Pancreas (tissue), 10 donors: ENCODE results near the gene RIMS3. TPM values are rescaled to one million over a fixed set of nuclear protein-coding genes. Genes with fewer than 3 reads are reported as not detected.

Experiments
- ATAC-seq, 4 donors: fragments of 200-7000 bp; cut with Tn5 transposase; one replicate each; pipeline versions ENCODE4 v1.8.0 to v1.9.1; 2020; ENCODE audit warnings: mild to moderate bottlenecking in 4 of 4, moderate library complexity in 4 of 4
- DNase-seq, 6 donors: peaks; one replicate each; pipeline ENCODE4 v3.0.0-alpha.2; 2020
- FAIRE-seq: peaks from 2 replicates; lab custom pipeline; 2012; peaks lifted over from hg19 to GRCh38; lab: Jason Lieb, UNC
- H3K27ac ChIP-seq, 4 donors: fragments of 200-600 bp; sonication (generic); 1 replicate in 3 of 4; 2 replicates in 1 of 4; pipeline versions ENCODE4 v1.5.0 to v1.8.0; 2020
- H3K27me3 ChIP-seq, 4 donors: fragments of 200-600 bp; one replicate each; pipeline ENCODE4 v1.8.0; 2021
- H3K36me3 ChIP-seq, 3 donors: fragments of 200-600 bp; sonication (generic) in 1 of 3; one replicate each; pipeline versions ENCODE4 v1.5.0 to v1.8.0; 2020 to 2021
- H3K4me1 ChIP-seq, 3 donors: fragments of 200-600 bp; one replicate each; pipeline ENCODE4 v1.8.0; 2021
- H3K4me3 ChIP-seq, 4 donors: fragments of 200-600 bp; sonication (generic) in 2 of 4; one replicate each; pipeline versions ENCODE4 v1.5.0 to v1.8.0; 2020 to 2021
- H3K9me3 ChIP-seq, 4 donors: fragments of 200-600 bp; one replicate each; pipeline ENCODE4 v1.8.0; 2021
- CTCF ChIP-seq, 4 donors: fragments of 200-600 bp; sonication (generic) in 3 of 4; IDR thresholded peaks; one replicate each; pipeline versions ENCODE4 v1.5.0 to v1.8.0; 2021; ENCODE audit warnings: antibody characterized with exemption in 4 of 4
- WGBS, 2 donors: extraction: QIAGEN DNeasy Blood & Tissue Kit; methylation state at CpG; one replicate each; pipeline ENCODE4 v1.1.7; 2013; 5-methylcytosine and 5-hydroxymethylcytosine counted together
- intact Hi-C, 3 donors: fragments of 100-400 bp; cut with DNase I; formaldehyde crosslinking; loops; one replicate each; pipeline versions ENCODE4 v1.11.1 to v1.14.2; 2022
- polyA plus RNA-seq, 2 donors: library from polyadenylated mRNA; stranded (reverse); fragments of 200-250 nt; gene quantifications; one replicate each; pipeline ENCODE4 v1.2.3, GENCODE V29; 2013
- total RNA-seq, 6 donors: library from RNA; stranded (reverse); fragmentation: NEBNext Ultra II Directional in 4 of 6; extraction: Animal tissue kit (Norgen Biotek cat#: 25700) in 4 of 6; gene quantifications; one replicate each; pipeline versions ENCODE4 v1.2.1 to v1.2.4, GENCODE V29; 2021 to 2023
- donor health status: healthy with polysubstance abuse.
- donor health status: DM: no; HTN: no; CAD: no; lungs with moderate emphysema.
- donor health status: DM: no; HTN: no; CAD: no.
- donor health status: control.
- donor health status: control.
- donor health status: Bipolar disorder and iron deficiency.
- donor health status: DM: yes; HTN: yes; CAD: no.
- donor health status: DM: no; HTN: no; CAD: no.
- donor health status: DM: no; HTN: no; CAD: no.
- donor health status: DM: yes; HTN: yes; CAD: no.

The RIMS3 gene
- total and polyA plus RNA-seq, 8 donors, result 0.49 to 2.7 (median 0.66) TPM

GRCh38 chr1:40699787-40700186 is 34.3 kb upstream of the RIMS3 start:
- DNase-seq (no peak), FAIRE-seq (no peak), ATAC-seq (no peak)
- Histone ChIP-seq H3K27ac (no peak overlapping the region), H3K4me1 (peaks cover 16 to 21% (median 17%) of the 10 kb centered on the region in 3 donors), H3K36me3 (no peaks in the 10 kb centered on the region), H3K9me3 (no peaks in the 10 kb centered on the region), H3K27me3 (no peaks in the 10 kb centered on the region), H3K4me3 (no peak overlapping the region)
- intact Hi-C loops, result no loop called here
- WGBS, 2 donors, result 86 to 91% methylated on average over 6 of the region's 6 CpGs
- no peak for TF ChIP-seq CTCF (IDR thresholded peaks at IDR 0.05)

GRCh38 chr1:40697436-40697835 is 32.0 kb upstream of the RIMS3 start:
- no peaks in the 10 kb centered on the region for H3K27me3 ChIP-seq
- DNase-seq (no peak), ATAC-seq (no peak), FAIRE-seq (no peak)
- no peak for TF ChIP-seq CTCF (IDR thresholded peaks at IDR 0.05)
- no peak overlapping the region for H3K27ac ChIP-seq
- WGBS, 2 donors, result 69 to 72% methylated on average over 5 of the region's 5 CpGs
- no peaks in the 10 kb centered on the region for H3K36me3 ChIP-seq
- peaks cover 22 to 25% (median 24%) of the 10 kb centered on the region in 3 donors for H3K4me1 ChIP-seq
- H3K9me3 ChIP-seq, result no peaks in the 10 kb centered on the region
- intact Hi-C loops, result no loop called here
- no peak overlapping the region for H3K4me3 ChIP-seq

- H3K4me1 ChIP-seq, result peaks cover 23 to 25% (median 24%) of the 10 kb centered on the region in 3 donors
- DNase-seq, result no peak
- no peak for ATAC-seq
- intact Hi-C loops, result no loop called here
- TF ChIP-seq CTCF (IDR thresholded peaks at IDR 0.05), result no peak
- H3K36me3 ChIP-seq, result no peaks in the 10 kb centered on the region
- no peaks in the 10 kb centered on the region for H3K9me3 ChIP-seq
- FAIRE-seq, result no peak
- H3K4me3 ChIP-seq, result no peak overlapping the region
- peak overlapping the region in 1 of 4 donors; percentile 4 for H3K27ac ChIP-seq
- H3K27me3 ChIP-seq, result no peaks in the 10 kb centered on the region
- WGBS, 2 donors, result 62 to 66% methylated on average over 4 of the region's 4 CpGs
Measured at GRCh38 chr1:40696294-40696693, 30.8 kb upstream of the RIMS3 start.

- ATAC-seq, result no peak
- H3K4me3 ChIP-seq, result no peak overlapping the region
- no peak overlapping the region for H3K27ac ChIP-seq
- no peak for DNase-seq
- no peaks in the 10 kb centered on the region for H3K9me3 ChIP-seq
- no peak for TF ChIP-seq CTCF (IDR thresholded peaks at IDR 0.05)
- peaks cover 23 to 30% (median 25%) of the 10 kb centered on the region in 3 donors for H3K4me1 ChIP-seq
- intact Hi-C loops, result no loop called here
- no peaks in the 10 kb centered on the region for H3K27me3 ChIP-seq
- no peak for FAIRE-seq
- no peaks in the 10 kb centered on the region for H3K36me3 ChIP-seq
- WGBS, 2 donors, result 19 to 22% methylated on average over 2 of the region's 2 CpGs
Measured at GRCh38 chr1:40694353-40694874, 28.9 kb upstream of the RIMS3 start.

- no peak for ATAC-seq
- intact Hi-C loops, result no loop called here
- WGBS, 2 donors, result 55 to 68% methylated on average over 1 of the region's 1 CpG
- H3K9me3 ChIP-seq, result no peaks in the 10 kb centered on the region
- no peaks in the 10 kb centered on the region for H3K36me3 ChIP-seq
- H3K27ac ChIP-seq, result peak overlapping the region in 2 of 4 donors; percentile 98 to 99
- no peak for FAIRE-seq
- no peaks in the 10 kb centered on the region for H3K27me3 ChIP-seq
- peaks cover 23 to 30% (median 25%) of the 10 kb centered on the region in 3 donors for H3K4me1 ChIP-seq
- no peak for TF ChIP-seq CTCF (IDR thresholded peaks at IDR 0.05)
- no peak for DNase-seq
- peak overlapping the region in 1 of 4 donors; percentile 87 for H3K4me3 ChIP-seq
Measured at GRCh38 chr1:40693425-40693824, 27.9 kb upstream of the RIMS3 start.
